Thyroid gland (tissue), 4 donors: Measurements from ENCODE around the gene SOD3. TPM values are rescaled to one million over a fixed set of nuclear protein-coding genes. Genes with fewer than 3 reads are reported as not detected.
A peak's percentile ranks its signal among the peaks of the same experiment; 100 is the strongest.

Experiments used
- DNase-seq, 2 donors: peaks; one replicate each; pipeline ENCODE4 v3.0.0-alpha.2; 2019
- H3K27ac ChIP-seq, 3 donors: fragments of 200-600 bp; sonication (generic); 1 replicate in 2 of 3; 2 replicates in 1 of 3; pipeline ENCODE4 v1.5.1; 2016 to 2019; ENCODE audit warnings: mild to moderate bottlenecking in 1 of 3, moderate library complexity in 1 of 3
- H3K27me3 ChIP-seq: fragments of 200-600 bp; sonication (generic); one replicate; pipeline ENCODE4 v1.5.1; 2019
- H3K36me3 ChIP-seq, 2 donors: fragments of 200-600 bp; sonication (generic); one replicate each; pipeline ENCODE4 v1.5.1; 2016 to 2019
- H3K4me1 ChIP-seq, 2 donors: fragments of 200-600 bp; sonication (generic); one replicate each; pipeline ENCODE4 v1.5.1; 2017 to 2019
- H3K4me3 ChIP-seq, 3 donors: fragments of 200-600 bp; sonication (generic); replicated peaks in 1 of 3; 1 replicate in 2 of 3; 2 replicates in 1 of 3; pipeline ENCODE4 v1.5.1; 2016; ENCODE audit warnings: mild to moderate bottlenecking in 1 of 3
- H3K9me3 ChIP-seq: fragments of 200-600 bp; sonication (generic); one replicate; pipeline ENCODE4 v1.5.1; 2017
- CTCF ChIP-seq, 6 experiments: fragments of 200-600 bp in 3 of 6; fragments of 450-650 bp in 3 of 6; sonication (generic) in 3 of 6; IDR thresholded peaks; one replicate each; pipeline ENCODE4 v1.5.1; 2016 to 2019; ENCODE audit warnings: antibody characterized with exemption in 6 of 6, mild to moderate bottlenecking in 2 of 6, inconsistent platforms in 1 of 6, moderate library complexity in 1 of 6
- POLR2A ChIP-seq, 2 donors: fragments of 450-650 bp; IDR thresholded peaks; one replicate each; pipeline ENCODE4 v1.6.1; 2017; ENCODE audit warnings: antibody characterized with exemption in 2 of 2, mild to moderate bottlenecking in 2 of 2, moderate library complexity in 1 of 2
- WGBS, 2 donors: methylation state at CpG; one replicate each; pipeline ENCODE4 v1.1.5; 2017; 5-methylcytosine and 5-hydroxymethylcytosine counted together
- intact Hi-C: fragments of 100-400 bp; cut with DNase I; formaldehyde crosslinking; loops from one replicate; pipeline ENCODE4 v1.15.1; 2023
- total RNA-seq, 4 donors: library from RNA; depleted of rRNA; stranded (reverse); fragments of >200 nt; gene quantifications; one replicate each; pipeline ENCODE4 v1.2.3, GENCODE V29; 2016

The SOD3 gene, protein sequence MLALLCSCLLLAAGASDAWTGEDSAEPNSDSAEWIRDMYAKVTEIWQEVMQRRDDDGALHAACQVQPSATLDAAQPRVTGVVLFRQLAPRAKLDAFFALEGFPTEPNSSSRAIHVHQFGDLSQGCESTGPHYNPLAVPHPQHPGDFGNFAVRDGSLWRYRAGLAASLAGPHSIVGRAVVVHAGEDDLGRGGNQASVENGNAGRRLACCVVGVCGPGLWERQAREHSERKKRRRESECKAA
- 100 to 1,000 TPM; 140 to 215 (median 162) TPM for total RNA-seq

DNA sequence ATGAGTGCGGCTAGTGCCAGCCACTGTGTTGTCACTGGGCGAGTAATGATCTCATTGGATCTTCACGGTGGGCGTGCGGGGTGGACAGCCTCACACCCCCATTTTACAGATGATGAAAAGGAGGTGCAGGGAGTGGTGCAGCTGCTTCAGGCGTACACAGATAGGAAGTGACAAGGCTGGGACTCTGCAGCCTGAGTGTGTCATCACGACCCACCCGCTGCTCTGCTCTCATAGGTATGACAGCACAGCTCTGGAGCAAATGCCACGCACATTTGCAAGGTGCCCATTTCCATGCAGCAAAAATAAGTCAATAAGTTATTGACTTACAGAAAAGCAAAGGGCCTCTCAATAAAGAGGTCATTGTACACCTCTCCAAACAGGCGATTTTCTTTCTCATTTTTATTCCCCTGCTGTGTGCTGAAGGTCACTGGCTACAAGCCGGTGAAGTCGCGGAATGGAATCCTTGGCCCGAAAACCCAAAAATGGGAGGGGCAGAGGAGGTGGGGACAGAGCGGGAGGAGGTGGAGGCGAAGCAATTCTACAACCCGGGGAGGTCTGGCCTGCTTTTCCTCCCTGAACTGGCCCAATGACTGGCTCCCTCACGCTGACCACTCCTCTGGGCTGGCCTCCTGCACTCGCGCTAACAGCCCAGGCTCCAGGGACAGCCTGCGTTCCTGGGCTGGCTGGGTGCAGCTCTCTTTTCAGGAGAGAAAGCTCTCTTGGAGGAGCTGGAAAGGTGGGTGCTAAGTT is at the start of gene SOD3:
SOD3 (plus strand) TSS at position 658 of the 750 bp plus-strand sequence. CDS start 3,949 bp downstream, outside the sequence.
- WGBS, 2 donors, result 26 to 31% methylated on average over 21 of the region's 21 CpGs
- Histone ChIP-seq H3K4me1 (peaks cover 10 to 32% of the 10 kb centered on the region in 2 donors), H3K4me3 (peak within 1 kb of the TSS in 1 of 3 donors; percentile 14), H3K36me3 (no peaks in the 10 kb centered on the region), H3K9me3 (no peaks in the 10 kb centered on the region), H3K27ac (peak within 1 kb of the TSS; percentile 70 to 91 (median 90)), H3K27me3 (no peaks in the 10 kb centered on the region)
- TF ChIP-seq CTCF (IDR thresholded peaks at IDR 0.05), result no peak
- peak; percentile 43 to 95 for TF ChIP-seq POLR2A (IDR thresholded peaks at IDR 0.05)
- DNase-seq, result peak; percentile 90 to 93
- intact Hi-C loops, result loop anchor here (10.0 kb wide), 1 partner anchor 120 kb away; the partner anchor contains the start of gene CCDC149

DNA sequence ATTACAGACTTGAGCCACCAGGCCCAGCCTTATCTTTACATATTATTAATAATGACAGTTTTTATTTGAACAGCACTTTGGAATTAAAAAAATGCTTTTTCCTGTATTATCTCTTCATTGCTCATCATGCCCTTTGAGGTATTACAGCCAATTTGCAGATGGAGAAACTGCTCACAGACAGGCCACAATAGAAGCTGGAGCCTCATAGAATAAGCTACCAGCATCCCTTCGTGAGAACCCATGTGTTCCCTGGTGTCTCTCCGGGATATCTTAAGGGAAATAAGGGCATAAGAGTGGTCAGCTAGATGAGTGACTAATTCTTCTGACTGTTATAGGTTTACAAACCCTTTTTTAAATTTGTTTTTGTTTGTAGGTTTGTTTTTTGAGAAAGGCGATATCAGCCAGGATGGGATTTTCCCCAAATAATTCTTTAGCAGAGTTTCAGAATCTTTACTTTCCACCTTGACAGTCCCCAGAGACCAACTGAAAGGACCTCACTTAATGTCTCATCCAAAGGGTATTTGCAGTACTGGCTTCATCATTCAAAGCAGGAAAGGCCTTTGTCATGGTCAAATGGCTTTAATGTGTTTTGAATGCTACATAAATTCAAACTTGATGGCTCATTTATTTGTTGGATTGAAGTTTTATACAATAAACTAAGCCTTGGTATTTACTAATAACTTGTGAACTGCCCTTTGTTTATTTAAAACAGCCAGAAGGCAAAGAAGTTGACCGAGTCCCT is 48.0 kb upstream of the SOD3 start:
- no peak overlapping the region for H3K4me3 ChIP-seq
- TF ChIP-seq CTCF (IDR thresholded peaks at IDR 0.05) (no peak), POLR2A (IDR thresholded peaks at IDR 0.05) (no peak)
- intact Hi-C loops, result no loop called here
- no peak overlapping the region for H3K27ac ChIP-seq
- no peaks in the 10 kb centered on the region for H3K9me3 ChIP-seq
- H3K27me3 ChIP-seq, result no peaks in the 10 kb centered on the region
- H3K4me1 ChIP-seq, result no peaks in the 10 kb centered on the region
- DNase-seq, result no peak
- no peaks in the 10 kb centered on the region for H3K36me3 ChIP-seq
- 89 to 93% methylated on average over 4 of the region's 4 CpGs for WGBS, 2 donors

DNA sequence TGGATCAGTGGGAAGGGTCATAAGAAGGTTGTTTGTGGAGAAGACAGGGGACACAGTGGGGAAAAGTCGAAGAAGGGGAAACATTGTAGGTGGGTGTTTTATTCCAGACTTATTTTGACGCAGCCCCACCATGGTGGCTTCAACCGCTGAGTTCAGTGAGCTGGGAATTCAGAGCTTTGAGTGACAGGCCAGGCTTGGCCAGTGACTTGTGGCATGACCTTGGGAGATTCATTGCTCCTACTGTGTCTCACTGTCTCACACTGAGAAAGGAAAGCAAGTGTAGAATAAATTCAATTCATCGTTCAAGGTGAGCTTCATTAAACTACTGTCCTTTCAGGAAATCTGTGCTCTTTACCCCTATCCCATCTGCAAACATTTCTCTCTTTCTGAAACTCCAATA is 47.4 kb upstream of the SOD3 start:
- DNase-seq, result no peak
- intact Hi-C loops, result no loop called here
- no peaks in the 10 kb centered on the region for H3K27me3 ChIP-seq
- no peak overlapping the region for H3K4me3 ChIP-seq
- H3K27ac ChIP-seq, result no peak overlapping the region
- no peaks in the 10 kb centered on the region for H3K36me3 ChIP-seq
- no peaks in the 10 kb centered on the region for H3K4me1 ChIP-seq
- no peak for TF ChIP-seq CTCF (IDR thresholded peaks at IDR 0.05)
- no peak for TF ChIP-seq POLR2A (IDR thresholded peaks at IDR 0.05)
- no peaks in the 10 kb centered on the region for H3K9me3 ChIP-seq
- WGBS, 2 donors, result 93 to 94% methylated on average over 4 of the region's 4 CpGs

- Histone ChIP-seq H3K4me3 (no peak overlapping the region), H3K36me3 (no peaks in the 10 kb centered on the region), H3K27me3 (no peaks in the 10 kb centered on the region), H3K9me3 (no peaks in the 10 kb centered on the region), H3K27ac (no peak overlapping the region), H3K4me1 (no peaks in the 10 kb centered on the region)
- no peak for TF ChIP-seq POLR2A (IDR thresholded peaks at IDR 0.05)
- no peak for TF ChIP-seq CTCF (IDR thresholded peaks at IDR 0.05)
- intact Hi-C loops, result no loop called here
- DNase-seq, result no peak
- WGBS, 2 donors, result 82 to 86% methylated on average over 10 of the region's 10 CpGs
Observed at GRCh38 chr4:24748758-24749350, 46.5 kb upstream of the SOD3 start.
